Activated gamma-delta T cell (primary cell): Measurements from ENCODE around the gene ATXN7L1.

Experiments
- DNase-seq: peaks from one replicate; lab custom pipeline; 2025; lab: John Stamatoyannopoulos, UW

ATXN7L1 gene

GRCh38 chr7:105648561-105649401, 227.6 kb downstream of the ATXN7L1 start:
- no peak for DNase-seq

DNA sequence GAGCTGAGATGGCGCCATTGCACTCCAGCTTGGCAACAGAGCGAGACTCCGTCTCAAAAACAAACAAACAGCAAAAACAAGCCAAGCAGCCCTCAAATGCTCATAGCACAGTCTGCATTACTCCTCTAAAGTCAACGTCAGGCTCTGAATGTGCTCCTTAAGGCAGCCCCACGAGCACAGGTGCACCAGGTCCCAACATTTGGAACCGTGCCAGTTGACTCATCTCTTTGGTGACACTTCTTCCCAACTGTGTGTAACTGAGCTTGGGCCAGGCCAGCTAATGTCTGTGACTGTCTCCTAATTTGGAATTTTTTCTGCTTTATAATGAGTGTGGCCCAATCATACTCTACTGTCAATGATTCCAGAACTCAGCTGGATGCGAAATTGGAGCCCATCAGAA, 228.8 kb downstream of the ATXN7L1 start:
- no peak for DNase-seq

GRCh38 chr7:105644937-105645336, 231.5 kb downstream of the ATXN7L1 start:
- no peak for DNase-seq

DNA sequence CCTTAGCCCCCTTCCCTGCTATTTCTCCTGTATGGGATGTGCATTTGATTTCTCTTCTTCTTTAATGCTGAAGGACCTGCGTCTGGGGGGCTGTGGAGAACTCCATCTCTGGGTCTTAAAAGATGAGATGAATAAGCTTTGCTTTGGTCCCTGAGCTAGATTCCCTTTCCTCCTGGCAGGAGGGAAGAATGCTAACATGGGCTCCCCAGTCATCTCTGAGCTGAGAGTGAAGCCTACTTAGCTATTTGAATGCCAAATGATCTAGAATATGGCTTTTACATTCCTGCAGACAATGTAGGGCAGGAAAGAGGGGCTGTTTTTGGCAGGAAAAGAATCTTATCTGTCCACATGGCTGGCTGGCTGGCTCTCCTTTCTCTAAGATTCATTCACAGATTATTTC, 232.5 kb downstream of the ATXN7L1 start:
- DNase-seq: no peak

DNA sequence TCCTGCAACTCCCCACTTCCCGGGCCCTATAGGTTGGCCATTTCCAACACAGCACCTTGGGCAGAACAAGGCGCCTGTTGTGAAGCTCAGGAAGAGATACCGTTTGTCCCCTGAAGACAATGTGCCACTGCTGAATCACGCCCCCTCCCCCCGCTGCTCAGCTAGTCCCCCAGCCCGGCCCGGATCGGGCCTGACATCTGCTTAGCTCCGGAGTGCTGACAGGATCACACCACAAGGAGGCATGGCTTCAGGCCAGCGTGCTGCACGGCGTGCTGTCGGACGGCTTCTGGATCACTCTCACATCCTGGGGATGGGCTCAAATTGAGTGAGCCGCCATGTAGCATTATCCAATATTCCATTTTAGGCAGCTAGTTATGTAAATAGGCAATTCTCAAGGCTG, 233.0 kb downstream of the ATXN7L1 start:
- DNase-seq: no peak

- no peak for DNase-seq
Observed at GRCh38 chr7:105642264-105642663, 234.1 kb downstream of the ATXN7L1 start.

GRCh38 chr7:105640956-105641810, 235.2 kb downstream of the ATXN7L1 start:
- no peak for DNase-seq

GRCh38 chr7:105639667-105640493, 236.5 kb downstream of the ATXN7L1 start:
- no peak for DNase-seq

DNA sequence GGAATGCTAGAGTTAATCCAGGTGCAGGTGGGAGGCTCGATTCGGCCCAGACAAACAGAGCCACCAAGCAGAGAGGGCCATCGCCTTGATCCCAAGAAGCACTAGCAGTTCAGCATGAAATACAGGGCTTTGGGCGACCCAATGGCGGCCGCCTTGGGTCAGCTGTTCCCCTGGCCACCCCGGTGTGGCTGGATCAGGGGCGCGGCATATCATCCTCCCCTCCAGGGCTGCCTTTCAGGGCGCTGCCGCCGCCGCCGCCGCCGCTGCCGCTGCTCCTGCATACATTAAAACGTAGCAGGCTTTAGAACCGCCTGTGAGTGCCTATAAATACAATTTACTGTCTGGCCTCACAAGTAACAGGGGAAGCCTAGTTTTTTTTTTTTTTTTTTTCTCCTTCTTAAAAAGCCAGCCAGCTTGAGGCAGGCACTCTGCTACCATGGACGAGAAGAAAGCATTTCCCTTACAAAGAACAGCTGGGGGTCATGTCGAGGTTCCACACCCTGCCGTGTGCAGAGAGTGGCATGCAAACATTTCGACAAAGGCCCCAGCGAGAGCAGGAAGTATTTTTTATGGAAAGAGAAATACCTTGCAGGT, 237.4 kb downstream of the ATXN7L1 start:
- DNase-seq: no peak

DNA sequence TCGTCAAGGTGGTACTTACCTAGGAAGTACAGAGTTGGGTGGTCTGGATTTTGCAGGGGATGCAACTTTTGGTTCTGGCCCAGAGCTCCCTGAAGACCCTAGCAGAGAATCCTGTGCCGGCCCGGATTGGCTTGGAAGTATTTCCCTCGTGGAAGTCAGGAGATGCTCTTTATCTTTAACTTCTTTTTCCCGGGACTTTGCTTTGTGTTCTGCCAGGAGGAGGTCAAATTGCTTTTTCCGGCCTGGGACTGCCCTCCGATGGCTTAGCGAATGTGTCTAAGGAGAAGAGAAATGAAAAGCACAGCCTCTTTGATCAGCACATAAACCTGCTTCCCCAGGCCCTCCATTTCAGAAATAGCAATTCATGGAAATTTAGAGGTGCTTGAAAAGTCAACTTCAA, 238.1 kb downstream of the ATXN7L1 start:
- no peak for DNase-seq

DNA sequence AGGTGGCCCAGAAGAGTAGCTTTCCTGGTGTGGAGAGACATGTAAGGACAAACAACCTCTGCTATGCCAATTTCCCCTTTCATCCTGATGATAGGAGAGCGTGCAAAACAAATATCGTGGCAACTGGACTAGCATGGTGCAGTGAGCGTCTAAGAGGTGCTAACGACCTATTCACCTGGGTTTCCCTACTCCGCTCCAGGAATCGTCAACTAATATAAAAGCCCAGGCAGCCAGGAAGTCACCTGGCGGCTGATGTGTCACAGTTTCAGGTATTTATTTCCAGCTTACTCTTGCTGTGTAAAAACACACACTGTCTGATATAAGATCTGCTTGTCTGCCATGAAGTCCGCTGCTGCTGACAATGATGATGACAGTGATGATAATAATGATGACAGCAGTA, 238.6 kb downstream of the ATXN7L1 start:
- DNase-seq: no peak

- no peak for DNase-seq
Observed at GRCh38 chr7:105636982-105637381, 239.4 kb downstream of the ATXN7L1 start.

- no peak for DNase-seq
Observed at GRCh38 chr7:105635197-105635596, 241.2 kb downstream of the ATXN7L1 start.

DNA sequence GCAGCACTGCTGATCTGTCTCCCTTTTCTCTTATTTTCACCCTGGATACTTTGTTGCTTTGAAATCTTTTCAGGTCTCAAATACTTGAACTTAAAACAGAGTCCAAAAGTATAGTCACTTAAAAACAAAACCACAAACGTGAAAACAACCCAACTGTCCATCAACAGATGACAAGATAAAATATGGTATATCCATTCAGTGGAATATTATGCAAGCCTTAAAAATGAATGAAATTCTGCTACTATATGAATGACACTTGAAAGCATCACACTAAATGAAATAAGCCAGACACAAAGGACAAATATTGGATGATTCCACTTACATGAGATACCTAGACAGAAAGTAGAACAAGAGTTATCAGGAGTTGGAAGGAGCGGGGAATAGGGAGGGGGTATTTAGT, 250.4 kb downstream of the ATXN7L1 start:
- DNase-seq: no peak

GRCh38 chr7:105623906-105624305, 252.5 kb downstream of the ATXN7L1 start:
- DNase-seq: no peak

DNA sequence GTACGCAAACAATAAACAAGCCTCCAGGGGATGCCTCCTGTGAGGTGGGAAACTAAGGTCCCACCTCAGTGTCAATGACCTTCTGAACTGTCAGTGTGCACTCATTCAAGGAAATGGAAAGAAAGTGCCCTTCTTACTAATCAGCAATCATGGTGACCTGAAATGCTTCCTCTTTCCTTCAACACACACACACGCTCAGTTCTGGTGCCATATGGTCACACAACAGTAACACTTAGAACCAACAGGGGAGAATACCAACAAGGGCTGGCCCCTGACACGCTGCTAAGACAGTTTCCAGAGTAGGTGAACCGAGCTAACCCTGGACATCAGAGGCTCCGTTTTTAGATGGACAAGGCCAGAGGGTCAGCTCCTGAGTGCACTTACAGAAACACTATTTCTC, 253.0 kb downstream of the ATXN7L1 start:
- no peak for DNase-seq

- no peak for DNase-seq
Observed at GRCh38 chr7:105622106-105622731, 254.2 kb downstream of the ATXN7L1 start.

DNA sequence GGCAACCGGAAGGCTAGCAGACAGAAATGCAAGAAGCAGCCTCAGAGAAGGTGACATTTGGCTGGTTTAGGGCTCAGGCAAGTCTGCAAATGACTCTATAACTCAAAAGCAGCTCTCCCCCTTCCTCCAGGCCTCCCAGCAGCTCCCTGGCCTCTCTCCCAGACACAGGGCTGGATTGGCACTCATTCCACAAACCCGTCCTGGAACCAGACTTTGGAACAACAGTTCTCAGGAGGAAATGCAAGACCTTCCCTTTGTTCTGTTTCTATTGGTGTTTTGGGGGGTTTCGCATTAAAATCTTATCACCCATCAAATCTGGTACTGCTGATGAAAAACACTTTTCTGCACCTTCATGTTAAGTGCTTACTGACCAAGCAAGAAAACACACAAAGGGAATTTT, 254.8 kb downstream of the ATXN7L1 start:
- no peak for DNase-seq

DNA sequence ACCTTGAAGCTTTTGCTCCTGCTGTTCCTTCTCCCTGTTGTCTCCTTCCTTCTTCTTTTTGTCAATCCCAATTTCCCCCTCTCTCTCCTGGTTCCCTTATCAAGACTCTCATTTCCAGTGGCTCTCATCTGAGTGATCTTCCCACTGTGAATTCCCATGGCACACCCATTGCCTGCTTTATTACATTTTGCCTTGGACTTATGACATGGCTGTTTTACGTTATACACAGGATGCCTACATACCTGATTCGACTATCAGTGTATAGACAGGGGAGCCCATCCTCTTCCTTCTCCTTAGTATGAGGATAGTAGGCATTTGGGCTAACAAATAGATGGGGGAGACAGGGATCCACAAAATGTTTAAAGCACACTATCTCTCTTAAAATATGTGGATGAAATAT, 255.2 kb downstream of the ATXN7L1 start:
- no peak for DNase-seq

DNA sequence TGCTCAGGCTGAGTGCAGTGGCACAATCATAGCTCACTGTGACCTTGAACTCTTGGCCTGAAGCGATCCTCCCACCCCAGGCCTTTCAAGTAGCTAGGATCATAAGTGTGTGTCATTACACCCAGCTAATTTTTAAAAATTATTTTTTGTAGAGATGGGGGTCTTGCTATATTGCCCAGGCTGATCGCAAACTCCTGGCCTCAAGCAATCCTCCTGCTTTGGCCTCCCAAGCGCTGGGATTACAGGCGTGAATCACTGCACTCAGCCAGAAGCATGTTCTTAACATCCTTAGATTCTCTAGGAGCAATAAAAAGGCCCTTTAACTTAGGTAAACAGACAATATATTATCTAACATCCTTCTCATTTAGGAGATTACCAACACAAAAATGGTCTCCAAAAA, 256.8 kb downstream of the ATXN7L1 start:
- no peak for DNase-seq

- no peak for DNase-seq
Observed at GRCh38 chr7:105618016-105618296, 258.4 kb downstream of the ATXN7L1 start.
